Measurements from ENCODE around the gene HIF1AN.

DNA sequence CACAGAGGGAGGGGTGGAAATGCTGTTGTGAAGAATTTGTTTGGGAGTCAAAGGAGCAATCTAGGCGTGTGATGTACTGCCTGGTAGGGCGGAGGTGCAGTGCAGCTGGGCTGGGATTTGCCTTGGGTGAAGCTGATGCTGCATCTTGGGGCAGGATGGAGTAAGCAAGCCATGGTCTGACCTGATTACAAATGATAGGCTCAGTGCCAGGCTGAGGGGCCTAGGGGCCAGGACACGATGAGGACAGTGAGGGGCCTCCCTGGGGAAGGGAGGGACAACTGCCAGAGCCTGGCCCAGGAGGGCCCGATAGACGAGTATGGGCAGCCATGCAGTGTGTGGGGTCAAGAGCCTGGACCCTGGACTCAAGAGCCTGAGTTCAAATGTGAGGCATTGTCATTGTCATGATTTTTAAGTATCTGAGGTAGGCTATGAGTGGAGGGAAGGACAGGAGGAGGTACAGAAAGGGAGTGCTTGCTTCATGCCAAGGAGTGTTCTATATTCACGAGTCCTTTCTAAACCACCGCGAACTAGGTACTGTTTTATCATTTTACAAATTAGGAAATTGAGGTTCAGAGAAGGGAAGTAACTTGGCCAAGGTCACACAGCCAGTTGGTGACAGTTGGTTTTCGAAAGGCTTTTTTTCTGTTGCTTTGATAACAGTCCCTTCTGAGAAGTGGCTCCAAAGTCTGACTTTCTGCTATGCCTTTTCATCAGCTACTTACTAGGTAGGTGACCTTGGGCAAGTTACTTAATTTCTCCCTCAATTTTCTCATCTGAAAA, 29.7 kb downstream of the HIF1AN start:
- TF ChIP-seq POLR2A (IDR thresholded peaks at IDR 0.05), result no peak
- TF ChIP-seq, protein P1, sequence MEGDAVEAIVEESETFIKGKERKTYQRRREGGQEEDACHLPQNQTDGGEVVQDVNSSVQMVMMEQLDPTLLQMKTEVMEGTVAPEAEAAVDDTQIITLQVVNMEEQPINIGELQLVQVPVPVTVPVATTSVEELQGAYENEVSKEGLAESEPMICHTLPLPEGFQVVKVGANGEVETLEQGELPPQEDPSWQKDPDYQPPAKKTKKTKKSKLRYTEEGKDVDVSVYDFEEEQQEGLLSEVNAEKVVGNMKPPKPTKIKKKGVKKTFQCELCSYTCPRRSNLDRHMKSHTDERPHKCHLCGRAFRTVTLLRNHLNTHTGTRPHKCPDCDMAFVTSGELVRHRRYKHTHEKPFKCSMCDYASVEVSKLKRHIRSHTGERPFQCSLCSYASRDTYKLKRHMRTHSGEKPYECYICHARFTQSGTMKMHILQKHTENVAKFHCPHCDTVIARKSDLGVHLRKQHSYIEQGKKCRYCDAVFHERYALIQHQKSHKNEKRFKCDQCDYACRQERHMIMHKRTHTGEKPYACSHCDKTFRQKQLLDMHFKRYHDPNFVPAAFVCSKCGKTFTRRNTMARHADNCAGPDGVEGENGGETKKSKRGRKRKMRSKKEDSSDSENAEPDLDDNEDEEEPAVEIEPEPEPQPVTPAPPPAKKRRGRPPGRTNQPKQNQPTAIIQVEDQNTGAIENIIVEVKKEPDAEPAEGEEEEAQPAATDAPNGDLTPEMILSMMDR (IDR thresholded peaks at IDR 0.05), result no peak
